CD14-positive monocyte (primary cell): ENCODE results near the gene PTTG1IP. TPM values are rescaled to one million over a fixed set of nuclear protein-coding genes. Genes with fewer than 3 reads are reported as not detected.

Source experiments
- DNase-seq, 3 donors: peaks; one replicate each; pipeline ENCODE4 v3.0.0-alpha.2; 2011 to 2022
- H2AFZ ChIP-seq: 2 replicates; pipeline ENCODE4 v1.6.0; 2012; ENCODE audit warnings: mild to moderate bottlenecking, low read depth, low read length, inconsistent platforms; ENCODE audit not compliant: insufficient read depth, poor library complexity, severe bottlenecking
- H3K27ac ChIP-seq, 2 donors: 1 replicate in 1 of 2; 2 replicates in 1 of 2; pipeline ENCODE4 v1.5.1; 2012 to 2013; ENCODE audit warnings: low read length in 2 of 2, control low read depth in 1 of 2, inconsistent platforms in 1 of 2, low read depth in 1 of 2, mild to moderate bottlenecking in 1 of 2
- H3K27me3 ChIP-seq, 2 donors: one replicate each; pipeline versions ENCODE4 v1.6.0 to v1.6.1; 2011 to 2013; ENCODE audit warnings: low read length in 2 of 2; ENCODE audit not compliant: control insufficient read depth in 2 of 2, insufficient read depth in 2 of 2
- H3K36me3 ChIP-seq, 2 donors: replicated peaks in 1 of 2; 1 replicate in 1 of 2; 2 replicates in 1 of 2; pipeline versions ENCODE4 v1.5.1 to v1.6.1; 2012 to 2013; ENCODE audit warnings: low read length in 2 of 2, control low read depth in 1 of 2, inconsistent platforms in 1 of 2, mild to moderate bottlenecking in 1 of 2; ENCODE audit not compliant: insufficient read depth in 2 of 2, control insufficient read depth in 1 of 2
- H3K4me1 ChIP-seq, 2 donors: 1 replicate in 1 of 2; 2 replicates in 1 of 2; pipeline versions ENCODE4 v1.5.1 to v1.6.1; 2012 to 2013; ENCODE audit warnings: low read length in 2 of 2, control low read depth in 1 of 2, inconsistent platforms in 1 of 2, mild to moderate bottlenecking in 1 of 2, moderate library complexity in 1 of 2; ENCODE audit not compliant: insufficient read depth in 2 of 2, control insufficient read depth in 1 of 2
- H3K4me2 ChIP-seq: replicated peaks from 2 replicates; pipeline ENCODE3; 2012; ENCODE audit warnings: low read length, moderate library complexity, mild to moderate bottlenecking; ENCODE audit not compliant: poor library complexity, severe bottlenecking; ENCODE audit errors: extremely low read depth
- H3K4me3 ChIP-seq, 3 experiments: fragments of 200-600 bp in 1 of 3; sonication (generic) in 1 of 3; replicated peaks in 1 of 3; 1 replicate in 2 of 3; 2 replicates in 1 of 3; pipeline ENCODE4 v1.5.1; 2011 to 2013; ENCODE audit warnings: low read length in 3 of 3, mild to moderate bottlenecking in 3 of 3, control low read depth in 2 of 3, low read depth in 2 of 3, inconsistent platforms in 1 of 3, moderate library complexity in 1 of 3
- H3K79me2 ChIP-seq: 2 replicates; pipeline ENCODE4 v1.6.0; 2012; ENCODE audit warnings: mild to moderate bottlenecking, control low read depth, inconsistent platforms, low read length, moderate library complexity; ENCODE audit not compliant: insufficient read depth
- H3K9ac ChIP-seq: 2 replicates; pipeline ENCODE4 v1.6.0; 2017; ENCODE audit warnings: low read length, mild to moderate bottlenecking; ENCODE audit not compliant: insufficient read depth, poor library complexity, severe bottlenecking
- H3K9me3 ChIP-seq, 2 donors: replicated peaks in 1 of 2; 1 replicate in 1 of 2; 2 replicates in 1 of 2; pipeline versions ENCODE4 v1.5.1 to v1.6.1; 2012 to 2013; ENCODE audit warnings: low read length in 2 of 2, control low read depth in 1 of 2; ENCODE audit not compliant: control insufficient read depth in 1 of 2, insufficient read depth in 1 of 2
- H4K20me1 ChIP-seq: 2 replicates; pipeline ENCODE4 v1.6.0; 2012; ENCODE audit warnings: mild to moderate bottlenecking, low read length, control low read depth, moderate library complexity; ENCODE audit not compliant: insufficient read depth
- H3K27ac Mint-ChIP-seq, 7 donors: one replicate each; pipeline ENCODE4 v1.8.0; 2020; ENCODE audit warnings: mild to moderate bottlenecking in 7 of 7, mixed read lengths in 7 of 7, moderate library complexity in 6 of 7, inconsistent platforms in 2 of 7
- H3K27me3 Mint-ChIP-seq, 3 donors: one replicate each; pipeline ENCODE4 v1.8.0; 2021 to 2022; ENCODE audit warnings: low read depth in 3 of 3, mild to moderate bottlenecking in 3 of 3, mixed read lengths in 3 of 3, moderate library complexity in 3 of 3, inconsistent platforms in 1 of 3
- H3K36me3 Mint-ChIP-seq, 2 donors: one replicate each; pipeline ENCODE4 v1.8.0; 2020; ENCODE audit warnings: mixed read lengths in 2 of 2, inconsistent platforms in 1 of 2, mild to moderate bottlenecking in 1 of 2
- H3K4me1 Mint-ChIP-seq: one replicate; pipeline ENCODE4 v1.8.0; 2020; ENCODE audit warnings: mild to moderate bottlenecking, mixed read lengths
- H3K4me3 Mint-ChIP-seq, 2 donors: one replicate each; pipeline ENCODE4 v1.8.0; 2020; ENCODE audit warnings: mild to moderate bottlenecking in 2 of 2, mixed read lengths in 2 of 2, moderate library complexity in 1 of 2
- H3K9me3 Mint-ChIP-seq, 7 donors: one replicate each; pipeline ENCODE4 v1.8.0; 2020 to 2022; ENCODE audit warnings: mixed read lengths in 7 of 7, mild to moderate bottlenecking in 6 of 7, moderate library complexity in 6 of 7, inconsistent platforms in 2 of 7
- WGBS: methylation state at CpG from one replicate; pipeline ENCODE4 v1.1.5; 2013; ENCODE audit warnings: missing lambda C conversion rate; ENCODE audit not compliant: insufficient coverage; 5-methylcytosine and 5-hydroxymethylcytosine counted together
- intact Hi-C, 2 donors: fragments of 100-400 bp; cut with micrococcal nuclease; formaldehyde crosslinking; loops; one replicate each; pipeline versions ENCODE4 v1.15.0 to v1.15.1; 2023
- polyA plus RNA-seq, 3 donors: library from polyadenylated mRNA; depleted of rRNA in 1 of 3; unstranded in 2 of 3; stranded (reverse) in 1 of 3; fragments of 300-500 nt in 2 of 3; fragments of >200 nt in 1 of 3; fragmentation: Illumina TruSeq in 2 of 3; gene quantifications; 1 replicate in 2 of 3; 2 replicates in 1 of 3; pipeline ENCODE4 v1.2.3, GENCODE V29; 2012 to 2021
- TF ChIP-seq, protein P1 (sequence below): fragments of 200-600 bp; IDR thresholded peaks from one replicate; pipeline ENCODE4 v1.8.0; 2022; ENCODE audit warnings: antibody characterized with exemption, mild to moderate bottlenecking

Gene PTTG1IP
- polyA plus RNA-seq, 3 donors, result 118 to 238 (median 206) TPM

DNA sequence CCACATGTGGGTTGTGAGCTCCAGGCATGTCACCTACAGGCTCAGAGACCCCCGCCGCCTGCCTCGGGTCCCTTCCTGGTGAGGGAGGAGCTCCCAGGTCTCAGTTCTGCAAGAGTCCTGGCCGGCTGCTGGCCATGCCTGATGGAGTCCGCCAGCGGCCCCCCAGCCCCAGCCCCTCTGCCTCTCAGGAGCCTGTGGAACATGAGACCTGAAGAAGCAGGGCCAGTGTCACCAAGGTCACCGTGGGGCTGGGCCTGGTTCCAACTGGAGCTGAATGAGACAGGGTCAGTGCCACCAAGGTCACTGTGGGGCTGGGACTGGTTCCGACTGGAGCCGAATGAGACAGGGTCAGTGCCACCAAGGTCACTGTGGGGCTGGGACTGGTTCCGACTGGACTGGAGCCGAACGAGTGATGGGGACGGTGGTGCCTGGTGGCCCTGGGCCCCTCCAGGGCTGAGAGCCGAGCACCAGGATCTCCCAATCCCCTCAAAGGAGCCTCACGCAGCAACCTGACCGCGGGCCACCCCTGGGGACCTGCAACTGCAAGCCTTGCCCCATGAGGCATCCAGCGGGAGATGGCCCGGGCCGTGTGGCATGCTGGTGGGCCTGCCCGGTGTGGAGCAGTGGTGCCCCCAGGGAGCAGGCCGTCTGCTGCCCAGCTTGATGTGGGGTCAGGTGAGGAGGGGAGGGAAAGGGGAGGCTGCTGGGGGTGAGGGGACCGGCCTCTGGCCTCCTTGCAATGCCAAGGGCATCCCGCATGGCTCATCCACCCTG, 14.5 kb upstream of the PTTG1IP start:
- 97% methylated on average over 21 of the region's 24 CpGs for WGBS
- Mint-ChIP-seq H3K4me1 (peaks cover 17% of the 10 kb centered on the region), H3K9me3 (no peaks in the 10 kb centered on the region), H3K4me3 (no peak overlapping the region), H3K27me3 (no peaks in the 10 kb centered on the region), H3K27ac (peak overlapping the region in 4 of 7 donors; percentile 8 to 70 (median 26)), H3K36me3 (peaks cover 51 to 73% of the 10 kb centered on the region in 2 donors)
- peaks cover 72 to 77% of the 10 kb centered on the region in 2 donors for H3K36me3 ChIP-seq
- no peak for DNase-seq
- H3K9me3 ChIP-seq, result no peaks in the 10 kb centered on the region
- peaks cover 15 to 18% of the 10 kb centered on the region in 2 donors for H3K4me1 ChIP-seq
- intact Hi-C loops, result no loop called here
- H2AFZ ChIP-seq, result no peak overlapping the region
- TF ChIP-seq, protein P1, sequence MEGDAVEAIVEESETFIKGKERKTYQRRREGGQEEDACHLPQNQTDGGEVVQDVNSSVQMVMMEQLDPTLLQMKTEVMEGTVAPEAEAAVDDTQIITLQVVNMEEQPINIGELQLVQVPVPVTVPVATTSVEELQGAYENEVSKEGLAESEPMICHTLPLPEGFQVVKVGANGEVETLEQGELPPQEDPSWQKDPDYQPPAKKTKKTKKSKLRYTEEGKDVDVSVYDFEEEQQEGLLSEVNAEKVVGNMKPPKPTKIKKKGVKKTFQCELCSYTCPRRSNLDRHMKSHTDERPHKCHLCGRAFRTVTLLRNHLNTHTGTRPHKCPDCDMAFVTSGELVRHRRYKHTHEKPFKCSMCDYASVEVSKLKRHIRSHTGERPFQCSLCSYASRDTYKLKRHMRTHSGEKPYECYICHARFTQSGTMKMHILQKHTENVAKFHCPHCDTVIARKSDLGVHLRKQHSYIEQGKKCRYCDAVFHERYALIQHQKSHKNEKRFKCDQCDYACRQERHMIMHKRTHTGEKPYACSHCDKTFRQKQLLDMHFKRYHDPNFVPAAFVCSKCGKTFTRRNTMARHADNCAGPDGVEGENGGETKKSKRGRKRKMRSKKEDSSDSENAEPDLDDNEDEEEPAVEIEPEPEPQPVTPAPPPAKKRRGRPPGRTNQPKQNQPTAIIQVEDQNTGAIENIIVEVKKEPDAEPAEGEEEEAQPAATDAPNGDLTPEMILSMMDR, result no peak
- H3K27me3 ChIP-seq, result no peaks in the 10 kb centered on the region
- peaks cover 84% of the 10 kb centered on the region for H4K20me1 ChIP-seq
- no peak overlapping the region for H3K9ac ChIP-seq
- H3K27ac ChIP-seq, result peak overlapping the region in 1 of 2 donors; percentile 20
- no peak overlapping the region for H3K4me2 ChIP-seq
- H3K79me2 ChIP-seq, result peaks cover 41% of the 10 kb centered on the region
- no peak overlapping the region for H3K4me3 ChIP-seq

DNA sequence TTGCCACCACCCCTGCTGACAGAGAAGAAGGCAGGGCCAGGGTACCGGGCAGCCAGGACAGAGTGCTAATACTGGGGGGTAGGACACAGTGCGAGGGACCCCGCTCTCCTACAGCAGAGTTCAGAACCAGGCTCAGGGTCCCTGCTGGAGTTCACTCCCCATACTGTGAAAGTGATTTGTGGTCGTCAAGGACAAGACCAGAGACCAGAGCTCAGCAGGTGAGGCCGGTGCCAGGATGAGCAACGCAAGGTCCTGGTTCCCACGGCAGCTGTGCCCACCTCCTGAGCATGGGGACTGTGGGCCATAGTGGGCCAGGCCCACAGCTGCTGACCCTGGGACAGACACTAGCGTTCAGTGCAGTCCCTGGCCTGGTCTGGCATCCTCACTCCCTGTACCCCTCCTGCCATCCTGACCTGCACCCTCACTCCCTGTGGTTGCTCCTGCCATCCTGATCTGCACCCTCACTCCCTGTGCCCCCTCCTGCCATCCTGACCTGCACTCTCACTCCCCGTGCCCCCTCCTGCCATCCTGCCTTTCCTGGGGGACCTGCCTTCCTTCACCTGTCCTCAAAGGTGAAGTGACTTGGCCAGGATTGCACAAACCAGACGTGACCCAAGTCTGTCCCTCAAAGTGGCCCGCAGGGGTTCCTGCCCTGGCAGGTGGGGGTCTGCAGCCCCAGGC, 13.8 kb upstream of the PTTG1IP start:
- no peak overlapping the region for H3K4me3 Mint-ChIP-seq
- Histone ChIP-seq H2AFZ (no peak overlapping the region), H3K4me3 (no peak overlapping the region), H3K4me2 (no peak overlapping the region), H3K27me3 (no peaks in the 10 kb centered on the region), H4K20me1 (peaks cover 77% of the 10 kb centered on the region), H3K27ac (peak overlapping the region in 1 of 2 donors; percentile 20), H3K4me1 (peaks cover 22% of the 10 kb centered on the region in 2 donors), H3K9me3 (no peaks in the 10 kb centered on the region), H3K9ac (no peak overlapping the region), H3K36me3 (peaks cover 69 to 70% of the 10 kb centered on the region in 2 donors), H3K79me2 (peaks cover 41% of the 10 kb centered on the region)
- H3K27me3 Mint-ChIP-seq, result no peaks in the 10 kb centered on the region
- H3K9me3 Mint-ChIP-seq, result no peaks in the 10 kb centered on the region
- DNase-seq, result no peak
- TF ChIP-seq, protein P1, result no peak
- H3K27ac Mint-ChIP-seq, result peak overlapping the region in 4 of 7 donors; percentile 10 to 80 (median 49)
- peaks cover 22% of the 10 kb centered on the region for H3K4me1 Mint-ChIP-seq
- peaks cover 47 to 66% of the 10 kb centered on the region in 2 donors for H3K36me3 Mint-ChIP-seq
- intact Hi-C loops, result no loop called here
- WGBS, result 98% methylated on average over 11 of the region's 11 CpGs
